Stromal cell of bone marrow (primary cell): ENCODE measurements around the gene AKAP13.
A peak's percentile ranks its signal among the peaks of the same experiment; 100 is the strongest.

Source experiments
- DNase-seq: peaks from one replicate; pipeline ENCODE4 v3.0.0-alpha.2; 2012; ENCODE audit warnings: low read depth

AKAP13 gene

DNA sequence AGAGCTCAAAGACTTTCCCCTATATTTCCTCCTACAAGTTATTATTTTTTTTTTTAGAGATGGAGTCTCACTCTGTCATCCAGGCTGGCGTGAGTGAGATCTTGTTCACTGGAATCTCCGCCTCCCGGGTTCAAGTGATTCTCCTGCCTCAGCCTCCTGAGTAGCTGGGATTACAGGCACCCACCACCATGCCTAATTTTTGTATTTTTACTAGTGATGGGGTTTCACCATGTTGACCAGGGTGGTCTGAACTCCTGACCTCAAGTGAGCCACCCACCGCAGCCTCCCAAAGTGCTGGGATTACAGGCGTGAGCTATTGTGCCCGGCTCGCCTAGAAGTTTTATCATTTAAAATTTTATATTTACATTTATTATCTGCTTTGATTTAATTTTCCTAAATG is 5.9 kb downstream of the AKAP13 start:
- DNase-seq = no peak

DNA sequence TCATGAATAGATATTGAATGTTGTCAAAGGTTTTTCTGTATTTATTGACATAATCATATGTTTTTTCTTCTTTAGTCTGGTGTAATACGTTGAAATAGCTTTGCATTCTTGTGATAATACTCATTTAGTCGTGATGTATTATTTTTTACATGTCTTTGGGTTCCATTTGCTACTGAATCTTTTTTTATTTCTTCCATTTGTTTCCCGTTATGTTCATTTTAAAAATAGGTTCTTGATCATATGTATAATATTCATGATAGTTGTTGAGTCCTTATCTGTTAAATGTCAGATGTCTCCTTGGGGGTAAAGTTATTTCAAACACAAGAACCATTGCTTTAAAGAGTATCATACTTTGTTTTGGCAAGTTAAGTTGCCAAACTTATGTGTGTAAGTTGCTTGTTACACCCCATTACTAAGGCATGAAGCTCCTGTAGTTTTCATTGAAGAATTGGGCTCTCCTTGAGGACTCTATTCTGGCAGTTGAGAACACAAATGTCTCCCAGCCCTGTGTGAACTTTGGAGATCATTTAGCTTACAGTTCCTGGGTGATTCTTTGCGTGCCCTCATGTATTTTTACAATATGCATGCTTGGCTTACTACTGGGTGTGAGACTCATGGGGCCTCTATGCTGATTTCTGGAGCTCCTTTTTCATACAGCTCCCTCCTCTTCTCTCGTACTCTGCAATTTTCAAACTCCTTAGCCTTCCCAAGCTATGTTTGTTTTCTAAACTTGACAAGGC is 8.3 kb downstream of the AKAP13 start:
- DNase-seq = no peak

DNA sequence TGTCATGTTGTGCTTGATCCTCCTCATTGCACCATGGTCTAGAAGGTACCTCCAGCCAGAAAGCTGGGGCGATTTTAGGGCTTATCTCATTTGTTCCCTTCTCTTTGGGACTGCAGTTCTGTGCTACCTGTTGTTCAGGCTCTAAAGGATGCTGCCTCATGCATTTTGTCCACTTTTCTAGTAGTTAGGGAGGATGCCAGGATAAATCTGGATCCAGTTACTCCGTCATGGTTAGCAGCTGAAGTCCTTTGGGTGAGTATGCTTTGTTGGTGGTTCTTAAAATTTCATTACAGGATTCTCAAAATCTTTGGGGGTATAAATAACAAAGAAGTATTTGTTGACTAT is 8.9 kb downstream of the AKAP13 start:
- no peak for DNase-seq

DNA sequence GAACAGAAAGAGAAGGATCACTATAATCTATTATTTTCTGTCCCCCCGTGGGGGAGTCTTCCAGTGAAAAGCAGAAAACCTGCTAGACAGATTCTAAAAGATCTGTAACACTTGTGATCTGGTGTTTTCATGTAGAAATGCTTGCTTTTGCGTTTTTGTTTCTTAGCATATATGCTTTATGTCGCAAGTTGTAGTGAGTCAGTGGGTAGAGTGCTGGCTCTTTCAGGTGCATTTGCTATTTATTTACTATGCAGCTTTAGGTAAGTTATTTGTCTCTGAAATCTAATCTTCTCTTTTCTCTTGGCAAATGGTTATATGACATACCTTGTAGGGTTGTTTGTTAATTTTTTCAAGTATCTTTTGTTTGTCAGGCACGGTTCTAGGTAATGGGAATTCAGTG is 9.4 kb downstream of the AKAP13 start:
- DNase-seq = no peak

DNA sequence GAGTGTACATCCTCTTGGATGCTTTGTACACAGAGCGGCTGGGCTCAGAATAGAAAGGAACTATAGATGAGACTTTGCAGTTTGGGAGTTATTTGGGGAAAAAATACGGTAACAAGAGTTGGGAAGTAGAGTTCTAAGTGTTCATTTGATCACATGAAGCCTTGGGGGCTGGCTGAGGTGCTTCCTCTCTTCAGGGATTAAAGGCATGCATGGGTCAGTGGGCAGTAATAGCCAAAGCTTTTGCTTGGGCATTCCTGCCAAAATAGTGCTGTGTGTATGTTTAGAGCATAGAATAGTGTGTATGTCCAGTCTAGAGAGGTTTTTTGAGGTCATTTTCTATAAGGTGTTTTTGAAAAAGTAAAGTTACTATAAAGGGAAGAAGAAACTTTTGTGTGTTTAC is 12.8 kb downstream of the AKAP13 start:
- no peak for DNase-seq

DNA sequence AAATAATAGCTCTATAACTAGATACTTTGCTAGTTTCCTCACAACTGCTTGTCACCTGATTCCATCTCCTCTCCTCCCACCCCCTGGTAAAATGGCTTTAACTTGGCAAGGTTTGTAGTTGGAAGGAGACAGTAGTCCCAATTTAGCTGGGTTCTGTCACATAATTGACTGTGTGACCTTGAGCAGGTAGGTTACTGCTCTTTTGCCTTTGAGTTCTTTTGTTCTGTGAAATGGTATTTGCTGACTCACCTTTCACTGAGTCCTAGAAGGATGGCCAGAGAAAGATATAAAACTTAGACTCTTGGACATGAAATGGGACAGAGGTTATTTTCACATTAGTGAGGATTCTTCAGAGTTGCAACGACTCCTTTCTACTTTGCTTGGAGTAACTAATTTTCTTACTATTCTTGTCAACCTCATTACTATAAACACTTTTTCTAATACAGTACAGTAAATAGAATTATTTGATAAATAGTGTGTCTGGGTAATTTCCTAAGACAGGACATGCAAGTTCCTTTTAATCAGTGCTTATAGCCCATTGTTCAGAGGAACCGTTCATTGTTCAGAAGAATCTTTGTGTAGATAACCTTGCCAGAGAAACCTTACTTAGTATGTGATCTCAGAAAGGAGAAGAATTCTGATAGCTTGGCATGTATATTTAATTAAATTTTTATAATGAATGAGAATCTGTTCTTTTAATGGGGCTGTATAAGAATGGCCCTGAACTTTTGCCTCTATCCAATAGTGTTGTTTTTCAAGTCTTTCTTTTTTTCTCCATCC is 14.3 kb downstream of the AKAP13 start:
- no peak for DNase-seq

DNA sequence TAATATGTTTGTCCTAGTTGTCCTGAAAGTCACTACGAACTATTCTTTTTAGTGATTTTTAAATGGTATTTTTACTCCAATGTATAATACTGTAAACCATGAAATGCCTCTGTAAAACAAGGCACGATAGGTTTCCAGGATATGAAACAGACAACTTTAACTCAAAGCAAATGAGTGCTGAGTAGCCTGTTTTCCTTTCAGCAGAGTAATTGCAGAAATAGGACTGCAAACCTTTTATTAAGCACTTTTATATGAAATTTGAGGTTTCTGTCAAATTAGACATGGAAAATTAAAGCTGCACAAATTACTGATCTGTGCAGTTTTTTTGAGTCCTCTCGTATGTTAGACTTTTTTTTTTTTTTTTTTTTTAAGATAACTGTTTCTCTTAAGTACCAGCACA is 16.2 kb downstream of the AKAP13 start:
- DNase-seq = no peak

DNA sequence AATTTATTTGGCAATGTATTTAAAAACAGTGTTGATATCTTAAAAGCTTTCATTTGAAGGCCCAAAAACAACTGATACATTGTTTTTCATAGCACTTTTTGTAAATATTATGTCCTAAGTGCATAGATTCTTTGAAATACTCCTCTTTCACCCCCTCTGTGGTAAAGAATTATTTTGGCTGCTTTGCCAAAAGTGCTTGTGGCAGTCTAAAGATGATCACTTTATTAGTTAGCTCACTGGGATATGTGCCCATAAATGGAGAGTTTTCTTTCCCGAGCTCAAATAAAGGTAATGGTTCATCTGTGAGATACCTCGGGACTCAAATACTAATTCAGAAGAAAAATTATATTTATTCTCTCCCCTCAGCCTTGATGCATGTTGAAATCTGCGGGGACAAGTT is 16.7 kb downstream of the AKAP13 start:
- DNase-seq = no peak

DNA sequence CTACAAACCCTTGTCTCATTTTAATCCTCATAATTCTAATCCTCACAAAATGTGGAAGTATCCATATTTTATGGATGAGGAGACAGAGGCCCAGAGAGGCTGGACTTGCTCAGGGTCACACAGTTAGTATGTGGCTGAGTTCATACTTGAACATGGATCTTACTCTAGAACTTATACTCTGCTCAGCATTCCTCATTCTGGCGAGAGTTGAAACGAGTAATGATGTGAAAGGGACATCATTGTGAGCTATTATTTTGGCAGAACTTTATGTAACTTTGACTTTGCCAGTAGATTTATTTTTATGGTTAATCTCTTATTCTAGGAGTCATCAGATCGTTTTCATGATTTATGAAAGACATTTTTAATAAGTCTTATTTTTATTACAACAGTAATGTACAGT is 17.5 kb downstream of the AKAP13 start:
- no peak for DNase-seq

DNA sequence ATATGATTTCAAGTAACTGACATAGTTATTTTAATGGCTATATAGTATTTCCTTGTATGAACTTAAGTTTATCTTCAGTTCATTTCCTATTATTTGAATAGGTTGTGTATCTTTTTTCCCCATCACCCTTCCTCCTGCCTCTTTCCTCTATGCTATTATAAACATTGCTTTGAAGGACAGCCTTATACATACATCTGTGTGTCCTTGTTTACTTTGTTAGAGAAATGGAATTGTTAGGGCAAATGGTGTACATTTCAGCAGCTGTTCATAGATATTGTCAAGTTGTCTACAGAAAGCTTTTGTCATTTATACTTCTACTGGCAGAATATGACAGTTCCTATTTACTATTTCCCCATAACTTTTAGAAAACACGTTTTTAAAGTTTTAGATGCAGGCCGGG is 18.4 kb downstream of the AKAP13 start:
- no peak for DNase-seq

DNA sequence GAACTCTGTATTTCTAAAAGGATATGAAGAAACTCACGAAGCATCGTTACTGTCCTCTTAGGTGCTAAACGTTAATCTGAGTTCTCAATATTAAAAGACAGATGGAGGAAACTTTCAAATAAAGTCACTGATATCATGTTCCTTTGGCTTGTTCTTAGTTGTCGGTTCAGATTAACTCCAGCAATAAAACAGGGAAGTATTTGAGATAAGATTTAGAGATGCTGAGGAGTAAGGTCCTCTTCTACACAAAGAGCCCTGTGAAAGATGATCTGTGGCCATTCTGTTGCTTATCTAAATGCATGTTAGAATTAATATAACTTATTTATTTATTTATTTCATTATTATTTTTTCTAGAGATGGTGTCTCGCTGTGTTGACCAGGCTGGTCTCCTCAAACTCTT is 19.2 kb downstream of the AKAP13 start:
- no peak for DNase-seq

DNA sequence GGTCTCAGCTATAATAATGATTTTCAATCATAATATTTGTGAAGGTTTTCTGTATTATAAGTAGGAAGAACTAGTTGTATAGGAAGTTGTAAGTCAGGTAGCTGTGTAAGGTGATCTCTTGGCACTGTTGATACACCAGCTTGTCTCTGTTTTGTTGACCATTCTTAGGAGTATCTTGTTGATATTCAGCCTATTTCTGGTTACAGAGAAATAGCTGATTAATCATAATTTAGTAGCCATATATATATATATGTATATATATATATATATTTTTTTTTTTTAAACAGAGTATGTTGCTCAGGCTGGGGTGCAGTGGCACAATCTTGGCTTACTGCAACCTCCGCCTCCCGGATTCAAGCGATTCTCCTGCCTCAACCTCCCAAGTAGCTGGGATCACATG is 20.2 kb downstream of the AKAP13 start:
- DNase-seq = no peak

DNA sequence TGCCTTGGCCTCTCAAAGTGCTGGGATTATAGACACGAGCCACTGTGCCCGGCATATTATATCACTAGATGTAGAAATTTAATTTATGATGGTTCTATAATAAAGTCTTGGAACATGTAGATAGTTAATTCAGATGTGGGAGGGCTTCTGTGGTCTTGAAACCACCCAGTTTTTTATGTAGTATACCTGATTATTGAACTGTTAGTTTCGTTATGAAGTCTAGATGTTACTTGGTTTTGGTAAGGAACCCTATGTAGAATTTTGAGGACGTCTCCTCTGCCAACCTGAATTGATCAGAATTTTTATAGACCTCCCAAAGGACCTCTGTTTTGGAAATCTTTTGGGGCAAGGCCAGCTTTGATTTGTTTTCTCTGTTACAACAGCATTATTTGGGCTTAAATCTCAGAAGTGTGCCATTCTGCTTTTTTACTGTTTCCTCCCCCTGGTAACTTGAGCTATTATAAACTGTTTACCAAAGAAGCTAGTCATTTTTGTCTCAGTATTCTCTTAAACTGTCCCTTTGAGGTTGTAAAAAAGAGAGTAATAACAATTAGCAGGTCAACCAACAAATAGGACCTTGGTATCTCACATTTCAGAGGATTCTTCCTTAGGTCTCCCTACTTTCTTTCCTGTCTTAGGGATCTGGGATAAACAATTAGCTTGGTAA is 20.8 kb downstream of the AKAP13 start:
- DNase-seq = no peak

DNA sequence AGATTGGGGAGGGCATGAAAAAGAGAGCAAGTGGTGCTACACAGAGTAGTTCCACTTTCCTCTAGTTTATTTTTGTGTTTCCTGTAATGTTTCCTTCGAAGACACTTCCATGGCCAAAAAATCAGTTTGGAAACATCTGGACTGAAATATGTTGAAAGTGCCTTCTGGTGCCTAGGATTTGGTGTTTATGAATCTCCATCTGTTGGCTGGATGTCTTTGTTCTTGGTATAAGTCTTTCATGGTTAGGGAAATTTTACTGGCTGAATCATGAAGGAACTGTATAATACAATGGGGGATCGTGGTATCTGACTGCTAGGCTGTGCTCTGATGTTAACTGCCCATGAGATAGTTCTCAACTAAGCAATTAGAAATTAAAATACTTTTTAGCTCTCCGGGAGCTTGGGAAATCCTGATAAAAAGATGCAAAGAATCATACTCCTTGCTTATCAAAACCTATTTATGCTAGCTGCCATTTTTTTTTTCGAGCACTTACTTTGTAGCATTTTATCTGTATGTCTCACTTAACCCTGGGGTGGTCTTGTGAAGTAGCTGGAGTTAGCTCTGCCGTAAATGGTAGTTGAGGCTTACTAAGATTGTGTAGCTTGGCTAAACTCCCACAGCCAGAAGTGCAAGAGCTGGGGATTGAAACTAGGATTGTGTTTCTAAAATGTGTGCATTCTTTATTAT is 21.9 kb downstream of the AKAP13 start:
- no peak for DNase-seq

DNA sequence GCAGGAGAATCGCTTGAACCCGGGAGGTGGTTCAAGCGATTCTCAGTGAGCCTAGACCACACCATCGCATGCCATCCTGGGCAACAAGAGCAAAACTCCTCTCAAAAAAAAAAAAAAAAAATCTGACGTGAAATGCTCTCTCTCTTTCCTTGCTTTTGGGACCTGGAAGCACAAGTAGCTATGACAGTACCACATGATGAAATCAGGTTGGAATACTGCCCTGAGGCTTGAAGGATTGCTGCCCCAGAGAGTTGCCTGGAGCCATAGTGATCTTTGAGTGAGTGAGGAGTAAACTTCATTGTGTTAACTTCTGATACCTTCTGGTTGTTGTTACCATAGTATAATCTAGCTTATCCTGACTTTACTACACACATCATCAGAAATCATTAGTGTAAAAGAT is 23.3 kb downstream of the AKAP13 start:
- peak; percentile 82 for DNase-seq

DNA sequence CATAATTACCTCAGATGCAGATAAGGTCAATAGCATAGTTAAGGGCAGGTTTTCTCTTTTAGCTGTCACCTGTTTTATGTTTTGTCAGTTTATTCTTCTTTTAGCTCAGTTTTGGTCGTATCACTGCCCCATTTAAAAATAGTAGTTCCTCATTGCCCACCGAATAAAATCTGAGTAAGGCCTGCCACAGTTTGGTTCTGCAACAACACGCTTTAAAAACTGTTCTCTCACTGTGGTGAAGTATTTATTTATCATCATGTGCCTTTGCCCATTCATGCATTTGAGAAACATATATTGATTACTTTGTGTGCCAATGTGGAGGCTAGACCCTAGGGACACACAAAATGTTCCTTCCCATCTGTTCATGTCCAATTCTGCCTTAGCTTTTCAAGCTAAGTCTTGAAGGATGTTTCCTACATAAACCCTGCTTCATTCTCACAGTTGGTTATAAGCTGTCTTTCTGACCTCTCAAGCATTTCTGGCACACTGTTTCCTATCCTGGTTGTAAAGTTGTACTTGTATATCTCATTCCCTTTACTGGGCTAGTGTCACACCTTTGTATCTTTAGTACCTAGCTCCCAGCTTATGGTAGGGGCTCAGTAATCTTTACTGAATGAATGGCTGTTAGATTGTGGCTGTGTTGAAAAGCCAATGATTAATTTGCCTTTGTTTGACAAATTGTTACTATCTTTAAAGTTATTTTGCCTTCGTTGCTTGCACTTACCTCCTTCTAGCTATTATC is 23.9 kb downstream of the AKAP13 start:
- no peak for DNase-seq

DNA sequence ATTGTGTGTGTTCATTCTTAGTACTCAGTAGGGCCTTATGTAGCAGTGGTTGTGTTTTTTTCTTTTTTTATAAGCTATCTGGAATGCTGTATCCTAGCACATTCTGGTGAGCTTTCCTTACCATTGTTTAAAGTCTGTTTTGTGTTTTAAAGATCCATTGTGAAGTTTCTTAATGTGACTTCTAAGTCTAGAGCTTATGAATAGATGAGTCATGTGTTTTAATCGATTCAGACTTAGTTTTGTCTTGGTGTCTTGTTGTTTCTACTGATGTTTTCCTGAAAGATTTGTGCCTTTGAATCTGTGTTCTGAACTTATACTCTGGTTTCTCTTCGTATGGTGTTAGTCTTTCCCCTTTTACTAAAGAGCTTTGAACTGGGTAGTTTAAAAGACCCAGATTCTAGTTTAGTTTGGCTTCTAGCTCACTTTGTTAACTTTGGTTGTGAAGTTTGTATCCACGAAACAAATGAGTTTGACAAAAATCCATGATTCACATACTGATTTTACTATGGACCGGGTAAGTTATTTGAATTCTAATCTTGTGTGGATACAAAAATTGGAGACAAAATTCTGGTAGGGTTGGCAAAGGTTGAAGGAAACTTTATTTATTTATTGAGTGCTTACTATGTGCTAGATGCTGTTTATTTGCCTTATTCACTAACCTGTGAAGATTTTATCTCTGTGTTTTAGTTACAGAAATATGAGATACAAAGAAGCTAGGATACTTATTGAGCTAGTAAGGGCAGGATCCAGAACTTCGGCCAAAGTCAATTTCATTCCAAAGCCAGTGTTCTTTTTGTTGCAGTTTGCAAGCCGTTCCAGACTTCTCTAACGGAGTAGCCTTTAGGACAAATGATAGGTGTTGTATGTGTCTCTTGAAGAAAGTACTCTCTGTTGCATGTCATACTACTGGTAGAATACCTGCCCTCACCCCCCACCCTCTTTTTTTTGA is 24.8 kb downstream of the AKAP13 start:
- DNase-seq = no peak

DNA sequence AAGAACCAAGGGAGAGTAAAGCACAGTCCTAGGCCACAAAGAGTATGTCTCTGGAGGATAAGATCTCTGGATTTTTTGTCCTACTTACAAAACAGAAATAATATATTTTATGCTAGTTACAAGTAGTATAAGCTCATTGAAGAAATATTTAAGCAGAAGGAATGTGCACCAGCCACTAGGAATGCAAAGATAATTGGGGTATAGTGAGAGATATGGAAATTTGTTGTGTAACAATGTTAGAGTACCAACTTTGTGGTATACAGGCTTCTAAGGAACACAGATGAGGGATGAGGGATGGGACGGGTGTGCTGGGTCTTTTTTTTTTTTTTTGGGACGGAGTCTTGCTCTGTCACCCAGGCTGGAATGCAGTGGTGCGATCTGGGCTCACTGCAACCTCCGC is 26.5 kb downstream of the AKAP13 start:
- DNase-seq = no peak

DNA sequence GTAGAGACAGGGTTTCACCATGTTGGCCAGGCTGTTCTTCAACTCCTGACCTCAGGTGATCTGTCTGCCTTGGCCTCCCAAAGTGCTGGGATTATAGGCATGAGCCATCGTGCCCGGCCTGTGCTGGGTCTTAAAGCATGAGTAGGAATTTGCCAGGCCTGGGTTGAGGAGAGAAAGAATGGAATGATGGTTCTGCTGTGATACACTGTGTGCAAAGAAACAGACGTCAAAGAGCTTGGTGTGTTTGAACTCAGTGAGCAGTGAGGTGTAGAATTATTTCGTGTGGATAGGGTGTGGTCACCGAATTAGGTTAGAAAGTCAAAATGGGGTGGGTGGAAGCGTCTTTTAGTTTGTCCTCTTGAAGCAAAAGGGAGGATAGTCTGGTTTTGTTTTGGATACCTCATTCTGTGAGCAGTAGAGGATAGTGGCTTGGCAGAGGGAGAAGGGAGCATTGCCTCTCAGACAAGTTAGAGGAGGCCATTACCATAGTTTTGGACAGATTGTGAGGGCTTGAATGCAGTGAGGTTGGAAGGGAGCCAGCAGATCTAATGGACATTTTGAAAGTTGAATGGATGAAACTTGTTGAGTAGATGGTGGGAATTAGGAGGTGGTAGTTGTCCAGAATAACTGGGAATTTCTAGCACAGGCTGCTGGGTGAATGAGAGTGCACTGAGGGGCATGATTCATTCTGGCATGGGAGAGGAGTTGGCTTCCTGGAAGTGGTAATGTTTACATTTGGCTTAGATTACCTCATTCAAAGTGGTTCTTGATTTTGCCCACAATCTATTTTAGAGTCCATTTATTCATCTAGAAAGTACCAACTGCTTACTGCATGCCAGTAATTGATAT is 27.2 kb downstream of the AKAP13 start:
- DNase-seq = peak; percentile 86

DNA sequence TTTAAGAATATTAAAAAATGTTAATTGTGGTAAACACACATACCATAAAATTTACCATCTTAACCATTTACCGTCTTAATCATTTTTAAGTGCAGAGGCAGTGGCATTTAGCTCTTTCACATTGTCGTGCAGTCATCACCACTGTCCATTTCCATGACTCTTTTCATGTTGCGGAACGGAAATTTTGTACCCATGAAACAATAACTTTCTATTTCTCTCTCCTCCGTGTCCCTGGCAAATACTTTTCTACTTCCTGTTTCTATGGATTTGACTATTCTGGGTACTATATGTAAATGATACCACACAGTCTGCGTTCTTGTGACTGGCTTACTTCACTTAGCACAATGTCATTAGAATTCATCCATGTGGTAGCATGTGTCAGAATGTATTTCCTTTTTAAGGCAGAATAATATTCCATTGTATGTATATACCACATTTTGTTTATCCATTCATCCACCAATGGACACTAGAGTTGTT is 27.9 kb downstream of the AKAP13 start:
- DNase-seq = no peak
